Transverse colon (tissue), 3 donors: ENCODE data around the gene TUFT1.

Source experiments
- CTCF ChIP-seq, 5 experiments: fragments of 200-600 bp in 3 of 5; fragments of 450-650 bp in 2 of 5; sonication (generic) in 3 of 5; IDR thresholded peaks; 1 replicate in 2 of 5; 2 replicates in 3 of 5; pipeline ENCODE4 v1.5.1; 2016 to 2017; ENCODE audit warnings: antibody characterized with exemption in 5 of 5, inconsistent platforms in 3 of 5, mild to moderate bottlenecking in 2 of 5, moderate library complexity in 1 of 5
- POLR2A ChIP-seq: fragments of 450-650 bp; IDR thresholded peaks from one replicate; pipeline ENCODE4 v1.6.1; 2016; ENCODE audit warnings: antibody characterized with exemption, mild to moderate bottlenecking, moderate library complexity

- no peak for TF ChIP-seq CTCF (IDR thresholded peaks at IDR 0.05)
- TF ChIP-seq POLR2A: no peak
Measured at GRCh38 chr1:151621351-151621750, 81.2 kb downstream of the TUFT1 start.
